ENCODE measurements around the gene ENTPD6.

ENTPD6 gene

GRCh38 chr20:25191051-25191450 lies 4.5 kb upstream of the ENTPD6 start:
- DNase-seq: no peak

- DNase-seq: no peak
Observed at GRCh38 chr20:25191689-25192088, 3.8 kb upstream of the ENTPD6 start.

GRCh38 chr20:25193843-25194242 lies 1.7 kb upstream of the ENTPD6 start:
- no peak for DNase-seq

- no peak for DNase-seq
Observed at GRCh38 chr20:25194333-25194972, 1.1 kb upstream of the ENTPD6 start.

GRCh38 chr20:25195962-25196785 lies 662 bp downstream of the ENTPD6 start:
- no peak for DNase-seq

GRCh38 chr20:25196786-25197120 lies 1.2 kb downstream of the ENTPD6 start:
- DNase-seq: no peak

- DNase-seq: no peak
Observed at GRCh38 chr20:25197183-25197869, 1.8 kb downstream of the ENTPD6 start.

- no peak for DNase-seq
Observed at GRCh38 chr20:25197870-25198190, 2.3 kb downstream of the ENTPD6 start.

GRCh38 chr20:25198663-25199383 lies 3.3 kb downstream of the ENTPD6 start:
- DNase-seq: no peak

GRCh38 chr20:25199473-25200260 lies 4.2 kb downstream of the ENTPD6 start:
- no peak for DNase-seq

GRCh38 chr20:25203089-25203488 lies 7.6 kb downstream of the ENTPD6 start:
- no peak for DNase-seq

GRCh38 chr20:25203871-25204320 lies 8.4 kb downstream of the ENTPD6 start:
- no peak for DNase-seq

GRCh38 chr20:25204550-25205276 lies 9.2 kb downstream of the ENTPD6 start:
- DNase-seq: no peak

- no peak for DNase-seq
Observed at GRCh38 chr20:25205277-25206062, 10.0 kb downstream of the ENTPD6 start.

GRCh38 chr20:25206063-25206403 lies 10.5 kb downstream of the ENTPD6 start:
- no peak for DNase-seq

- DNase-seq: no peak
Observed at GRCh38 chr20:25206548-25206947, 11.0 kb downstream of the ENTPD6 start.

- no peak for DNase-seq
Observed at GRCh38 chr20:25207149-25207959, 11.8 kb downstream of the ENTPD6 start.

GRCh38 chr20:25207960-25208534 lies 12.5 kb downstream of the ENTPD6 start:
- no peak for DNase-seq

- DNase-seq: no peak
Observed at GRCh38 chr20:25209400-25209799, 13.9 kb downstream of the ENTPD6 start.

GRCh38 chr20:25209911-25210310 lies 14.4 kb downstream of the ENTPD6 start:
- no peak for DNase-seq

Measured in activated CD4-positive, alpha-beta T cell treated with anti-CD3 and anti-CD28 coated beads, Interleukin-2, amount 50 U/mL, for 4 hours (primary cell).